GM23248 (cell line): ENCODE data around the gene PCDHGA4. TPM values are rescaled to one million over a fixed set of nuclear protein-coding genes. Genes with fewer than 3 reads are reported as not detected.
"Not testable (repeated sequence)": the region's sequence is repeated elsewhere in the genome, so short reads cannot be mapped to it uniquely, and the experiment has no call there.

Experiments
- DNase-seq: peaks from one replicate; pipeline ENCODE4 v3.0.0-alpha.2; 2015
- H2AFZ ChIP-seq: fragments of 200-600 bp; sonication (generic); 2 replicates; pipeline ENCODE4 v1.6.1; 2016; ENCODE audit warnings: antibody characterized with exemption
- H3F3A ChIP-seq: fragments of 200-600 bp; sonication (generic); 2 replicates; pipeline ENCODE4 v1.6.1; 2016; ENCODE audit warnings: mild to moderate bottlenecking, antibody characterized with exemption, mixed run types; ENCODE audit not compliant: insufficient read depth
- H3K27ac ChIP-seq: fragments of 200-600 bp; sonication (generic); 2 replicates; pipeline ENCODE4 v1.5.1; 2016; ENCODE audit warnings: mild to moderate bottlenecking
- H3K27me3 ChIP-seq: fragments of 200-600 bp; sonication (generic); replicated peaks from 2 replicates; pipeline ENCODE4 v1.6.1; 2016; ENCODE audit warnings: mild to moderate bottlenecking; ENCODE audit not compliant: insufficient read depth
- H3K36me3 ChIP-seq: fragments of 200-600 bp; sonication (generic); 2 replicates; pipeline ENCODE4 v1.6.1; 2016; ENCODE audit warnings: low read depth, mild to moderate bottlenecking
- H3K4me1 ChIP-seq: fragments of 200-600 bp; sonication (generic); 2 replicates; pipeline ENCODE4 v1.6.1; 2016; ENCODE audit warnings: mild to moderate bottlenecking; ENCODE audit not compliant: insufficient read depth
- H3K4me2 ChIP-seq: fragments of 200-600 bp; sonication (generic); one replicate; pipeline ENCODE4 v1.6.1; 2016; ENCODE audit warnings: mild to moderate bottlenecking; ENCODE audit not compliant: unreplicated experiment
- H3K4me3 ChIP-seq: fragments of 200-600 bp; sonication (generic); 2 replicates; pipeline ENCODE4 v1.5.1; 2016; ENCODE audit warnings: mild to moderate bottlenecking
- H3K79me2 ChIP-seq: fragments of 200-600 bp; sonication (generic); 2 replicates; pipeline ENCODE4 v1.6.1; 2016; ENCODE audit warnings: mild to moderate bottlenecking; ENCODE audit not compliant: insufficient read depth
- H3K9ac ChIP-seq: fragments of 200-600 bp; sonication (generic); 2 replicates; pipeline ENCODE4 v1.6.1; 2016; ENCODE audit warnings: mild to moderate bottlenecking
- H3K9me2 ChIP-seq: fragments of 200-600 bp; sonication (generic); 2 replicates; pipeline ENCODE4 v1.6.1; 2016; ENCODE audit warnings: mixed run types, mild to moderate bottlenecking, moderate library complexity; ENCODE audit not compliant: insufficient read depth
- H3K9me3 ChIP-seq: fragments of 200-600 bp; sonication (generic); one replicate; pipeline ENCODE4 v1.6.1; 2017; ENCODE audit warnings: low read depth
- H4K20me1 ChIP-seq: fragments of 200-600 bp; sonication (generic); 2 replicates; pipeline ENCODE4 v1.6.0; 2016; ENCODE audit not compliant: insufficient read depth
- EZH2 ChIP-seq: fragments of 200-600 bp; sonication (generic); IDR thresholded peaks from 2 replicates; pipeline ENCODE4 v1.6.1; 2018; ENCODE audit warnings: antibody characterized with exemption, mild to moderate bottlenecking; ENCODE audit not compliant: insufficient read depth, poor library complexity, severe bottlenecking
- EZH2phosphoT487 ChIP-seq: fragments of 200-600 bp; sonication (generic); IDR thresholded peaks from 2 replicates; pipeline ENCODE4 v1.6.1; 2018; ENCODE audit warnings: antibody characterized with exemption, moderate library complexity, mild to moderate bottlenecking, low read depth; ENCODE audit not compliant: insufficient read depth
- WGBS, 2 experiments: methylation state at CpG; one replicate each; pipeline ENCODE4 v1.1.6; 2015 to 2017; ENCODE audit warnings: low lambda C conversion rate in 2 of 2, low coverage in 1 of 2; ENCODE audit errors: missing lambda C conversion rate in 2 of 2; 5-methylcytosine and 5-hydroxymethylcytosine counted together
- in situ Hi-C: fragments of 300-500 bp; cut with MboI; formaldehyde crosslinking; loops from 2 replicates; pipeline ENCODE4 v1.15.0; 2020
- polyA plus RNA-seq: library from polyadenylated mRNA; unstranded; fragments of >200 nt; fragmentation: Nextera tagmentation; extraction: Ambion mirVana; gene quantifications from 2 replicates; pipeline ENCODE4 v1.2.1, GENCODE V29; 2016
- total RNA-seq: library from RNA; depleted of rRNA; stranded (reverse); fragments of >200 nt; shearing (Covaris generic); gene quantifications from 2 replicates; pipeline ENCODE4 v1.2.3, GENCODE V29; 2014

Gene PCDHGA4
- total and polyA plus RNA-seq, 2 experiments from 2014 or later = 8.6 to 10.8 TPM

DNA sequence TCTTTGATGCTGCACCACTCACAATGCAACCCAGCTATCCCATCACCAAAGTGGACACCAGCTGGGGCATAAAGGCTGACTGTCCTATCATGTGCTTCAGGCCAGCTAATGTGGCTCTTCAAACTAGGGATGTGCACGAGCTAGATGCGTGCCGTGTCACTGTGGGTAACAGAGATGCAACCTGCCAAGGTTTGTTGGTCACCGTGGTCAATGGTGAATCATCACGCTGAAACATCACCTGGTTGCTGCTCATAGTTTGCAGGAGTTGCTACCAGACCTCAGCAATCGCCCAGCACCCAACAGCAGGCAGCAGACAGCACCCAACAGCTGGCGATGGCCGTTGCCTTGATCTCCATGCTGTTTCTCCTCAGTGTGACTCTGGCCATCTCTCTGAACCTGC lies 26.6 kb upstream of the PCDHGA4 start:
- no peaks in the 10 kb centered on the region for H3F3A ChIP-seq
- H3K9me3 ChIP-seq = no peaks in the 10 kb centered on the region
- no peaks in the 10 kb centered on the region for H3K79me2 ChIP-seq
- H3K9me2 ChIP-seq = no peaks in the 10 kb centered on the region
- no peaks in the 10 kb centered on the region for H3K27me3 ChIP-seq
- no peak overlapping the region for H3K4me2 ChIP-seq
- in situ Hi-C loops = no loop called here
- no peak overlapping the region for H2AFZ ChIP-seq
- no peak for TF ChIP-seq EZH2phosphoT487
- TF ChIP-seq EZH2 = no peak
- H3K36me3 ChIP-seq = no peaks in the 10 kb centered on the region
- WGBS, 2 experiments = 67 to 72% methylated on average over 8 of the region's 8 CpGs
- no peak overlapping the region for H3K4me3 ChIP-seq
- no peak overlapping the region for H3K27ac ChIP-seq
- H3K9ac ChIP-seq = no peak overlapping the region
- H4K20me1 ChIP-seq = no peaks in the 10 kb centered on the region
- DNase-seq = no peak
- H3K4me1 ChIP-seq = no peaks in the 10 kb centered on the region

DNA sequence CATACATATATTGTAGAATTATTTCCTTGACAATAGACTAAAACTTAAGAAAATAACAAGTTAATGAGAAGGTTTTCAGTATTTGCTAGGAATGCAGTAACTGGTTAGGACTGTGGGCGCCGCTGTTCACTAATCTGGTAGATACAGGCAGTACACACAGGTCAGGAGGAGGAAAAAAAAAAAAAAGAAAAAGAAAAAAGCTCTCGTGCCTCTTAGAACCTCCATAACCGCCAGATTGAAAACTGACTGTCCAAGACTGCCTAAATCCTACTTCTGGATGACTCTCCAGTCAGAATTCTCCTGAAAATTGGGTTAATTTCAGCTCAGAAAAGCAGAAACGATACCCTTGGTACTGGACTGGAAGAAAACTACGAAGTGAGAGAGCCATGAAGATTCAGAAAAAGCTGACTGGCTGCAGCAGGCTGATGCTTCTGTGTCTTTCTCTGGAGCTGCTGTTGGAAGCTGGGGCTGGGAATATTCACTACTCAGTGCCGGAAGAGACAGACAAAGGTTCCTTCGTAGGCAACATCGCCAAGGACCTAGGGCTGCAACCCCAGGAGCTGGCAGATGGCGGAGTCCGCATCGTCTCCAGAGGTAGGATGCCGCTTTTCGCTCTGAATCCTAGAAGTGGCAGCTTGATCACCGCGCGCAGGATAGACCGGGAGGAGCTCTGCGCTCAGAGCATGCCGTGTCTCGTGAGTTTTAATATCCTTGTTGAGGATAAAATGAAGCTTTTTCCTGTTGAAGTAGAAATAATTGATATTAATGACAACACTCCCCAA lies 24.3 kb upstream of the PCDHGA4 start, which contains the start of gene PCDHGA1:
PCDHGA1 (plus strand) TSS at position 216 of the 782 bp plus-strand sequence.
- Histone ChIP-seq H3K4me3 (peak within 1 kb of the TSS; percentile 80), H3K4me2 (peak within 1 kb of the TSS; percentile 86), H3K27me3 (no peaks in the 10 kb centered on the region), H3K9ac (peak within 1 kb of the TSS; percentile 75), H3F3A (no peaks in the 10 kb centered on the region), H3K9me2 (no peaks in the 10 kb centered on the region), H3K36me3 (no peaks in the 10 kb centered on the region), H3K9me3 (no peaks in the 10 kb centered on the region), H2AFZ (peak within 1 kb of the TSS; percentile 96), H3K4me1 (no peaks in the 10 kb centered on the region), H4K20me1 (no peaks in the 10 kb centered on the region), H3K27ac (peak within 1 kb of the TSS; percentile 46), H3K79me2 (no peaks in the 10 kb centered on the region)
- in situ Hi-C loops = loop anchor here (10.0 kb wide), 1 partner anchor 234 kb away; no protein-coding TSS in a partner anchor
- DNase-seq = peak; percentile 86
- TF ChIP-seq EZH2 (no peak), EZH2phosphoT487 (no peak)
- 30 to 42% methylated on average over 21 of the region's 21 CpGs for WGBS, 2 experiments

DNA sequence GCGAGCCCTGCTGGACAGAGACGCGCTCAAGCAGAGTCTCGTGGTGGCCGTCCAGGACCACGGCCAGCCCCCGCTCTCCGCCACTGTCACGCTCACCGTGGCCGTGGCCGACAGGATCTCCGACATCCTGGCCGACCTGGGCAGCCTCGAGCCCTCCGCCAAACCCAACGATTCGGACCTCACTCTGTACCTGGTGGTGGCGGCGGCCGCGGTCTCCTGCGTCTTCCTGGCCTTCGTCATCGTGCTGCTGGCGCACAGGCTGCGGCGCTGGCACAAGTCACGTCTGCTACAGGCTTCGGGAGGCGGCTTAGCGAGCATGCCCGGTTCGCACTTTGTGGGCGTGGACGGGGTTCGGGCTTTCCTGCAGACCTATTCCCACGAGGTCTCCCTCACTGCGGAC lies 22.2 kb upstream of the PCDHGA4 start:
- not testable (repeated sequence) for H4K20me1 ChIP-seq, H3K4me3 ChIP-seq, H2AFZ ChIP-seq, H3K4me2 ChIP-seq, H3K36me3 ChIP-seq, H3K9me3 ChIP-seq, H3F3A ChIP-seq, H3K4me1 ChIP-seq, H3K9me2 ChIP-seq, H3K9ac ChIP-seq, DNase-seq, H3K79me2 ChIP-seq, H3K27me3 ChIP-seq, H3K27ac ChIP-seq
- in situ Hi-C loops = loop anchor here (10.0 kb wide), 1 partner anchor 232 kb away; no protein-coding TSS in a partner anchor
- 49 to 51% methylated on average over 29 to 39 of the region's 39 CpGs for WGBS, 2 experiments

DNA sequence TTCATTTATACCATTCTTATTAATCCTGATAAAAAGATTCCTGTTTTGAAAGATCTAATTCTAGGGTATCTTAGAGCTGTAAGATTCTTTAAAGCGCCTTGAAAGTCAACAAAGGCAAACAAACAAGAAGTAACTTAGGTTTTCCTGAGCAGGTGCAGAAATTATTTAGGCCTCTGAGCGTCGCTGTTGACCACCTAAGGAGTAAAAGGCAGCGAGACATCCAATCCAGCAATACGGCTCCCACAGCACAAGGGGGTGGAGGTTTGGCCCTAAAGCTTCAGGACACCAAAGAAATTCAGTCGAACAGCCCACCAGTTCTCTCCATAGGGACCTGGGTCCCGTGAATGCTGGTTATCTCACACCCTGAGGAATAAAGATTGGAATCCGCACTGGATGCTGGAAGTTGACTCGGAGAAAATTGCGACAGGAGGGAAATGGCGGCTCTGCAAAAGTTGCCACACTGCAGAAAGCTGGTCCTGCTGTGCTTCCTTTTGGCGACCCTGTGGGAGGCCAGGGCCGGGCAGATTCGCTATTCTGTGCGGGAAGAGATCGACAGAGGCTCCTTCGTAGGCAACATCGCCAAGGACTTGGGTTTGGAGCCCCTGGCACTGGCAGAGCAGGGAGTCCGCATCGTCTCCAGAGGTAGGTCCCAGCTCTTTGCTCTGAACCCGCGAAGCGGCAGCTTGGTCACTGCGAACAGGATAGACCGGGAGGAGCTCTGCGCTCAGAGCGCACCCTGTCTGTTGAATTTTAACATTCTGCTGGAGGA lies 16.1 kb upstream of the PCDHGA4 start, which contains the start of gene PCDHGA2:
PCDHGA2 (plus strand) TSS at position 223 of the 769 bp plus-strand sequence.
- peak within 1 kb of the TSS; percentile 69 for H3K9ac ChIP-seq
- H3K27ac ChIP-seq = peak within 1 kb of the TSS; percentile 20
- no peaks in the 10 kb centered on the region for H4K20me1 ChIP-seq
- peak within 1 kb of the TSS; percentile 86 for H2AFZ ChIP-seq
- DNase-seq = peak; percentile 72
- H3K4me1 ChIP-seq = no peaks in the 10 kb centered on the region
- H3K9me3 ChIP-seq = no peaks in the 10 kb centered on the region
- no peaks in the 10 kb centered on the region for H3F3A ChIP-seq
- H3K79me2 ChIP-seq = no peaks in the 10 kb centered on the region
- H3K36me3 ChIP-seq = no peaks in the 10 kb centered on the region
- peak within 1 kb of the TSS; percentile 69 for H3K4me3 ChIP-seq
- 18 to 21% methylated on average over 27 of the region's 27 CpGs for WGBS, 2 experiments
- H3K4me2 ChIP-seq = peak within 1 kb of the TSS; percentile 58
- no peak for TF ChIP-seq EZH2phosphoT487
- no peak for TF ChIP-seq EZH2
- H3K27me3 ChIP-seq = no peaks in the 10 kb centered on the region
- H3K9me2 ChIP-seq = no peaks in the 10 kb centered on the region
- in situ Hi-C loops = loop anchor here (10.0 kb wide), 1 partner anchor 226 kb away; no protein-coding TSS in a partner anchor

DNA sequence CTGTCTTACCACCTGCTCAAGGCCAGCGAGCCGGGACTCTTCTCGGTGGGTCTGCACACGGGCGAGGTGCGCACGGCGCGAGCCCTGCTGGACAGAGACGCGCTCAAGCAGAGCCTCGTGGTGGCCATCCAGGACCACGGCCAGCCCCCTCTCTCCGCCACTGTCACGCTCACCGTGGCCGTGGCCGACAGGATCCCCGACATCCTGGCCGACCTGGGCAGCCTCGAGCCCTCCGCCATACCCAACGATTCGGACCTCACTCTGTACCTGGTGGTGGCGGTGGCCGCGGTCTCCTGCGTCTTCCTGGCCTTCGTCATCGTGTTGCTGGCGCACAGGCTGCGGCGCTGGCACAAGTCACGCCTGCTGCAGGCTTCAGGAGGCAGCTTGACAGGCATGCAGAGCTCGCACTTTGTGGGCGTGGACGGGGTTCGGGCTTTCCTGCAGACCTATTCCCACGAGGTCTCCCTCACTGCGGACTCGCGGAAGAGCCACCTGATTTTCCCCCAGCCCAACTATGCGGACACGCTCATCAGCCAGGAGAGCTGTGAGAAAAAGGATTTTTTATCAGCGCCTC lies 14.0 kb upstream of the PCDHGA4 start:
- H3K4me1 ChIP-seq, H3F3A ChIP-seq, H3K36me3 ChIP-seq, H3K4me3 ChIP-seq, H3K9ac ChIP-seq, H3K9me3 ChIP-seq, H3K4me2 ChIP-seq, H4K20me1 ChIP-seq, H3K27ac ChIP-seq, H3K9me2 ChIP-seq, H3K27me3 ChIP-seq, H3K79me2 ChIP-seq, DNase-seq, in situ Hi-C loops, H2AFZ ChIP-seq: not testable (repeated sequence)
- 53 to 60% methylated on average over 30 to 34 of the region's 45 CpGs for WGBS, 2 experiments
